ENCODE data around the gene ANGPTL2.

ANGPTL2 gene

DNA sequence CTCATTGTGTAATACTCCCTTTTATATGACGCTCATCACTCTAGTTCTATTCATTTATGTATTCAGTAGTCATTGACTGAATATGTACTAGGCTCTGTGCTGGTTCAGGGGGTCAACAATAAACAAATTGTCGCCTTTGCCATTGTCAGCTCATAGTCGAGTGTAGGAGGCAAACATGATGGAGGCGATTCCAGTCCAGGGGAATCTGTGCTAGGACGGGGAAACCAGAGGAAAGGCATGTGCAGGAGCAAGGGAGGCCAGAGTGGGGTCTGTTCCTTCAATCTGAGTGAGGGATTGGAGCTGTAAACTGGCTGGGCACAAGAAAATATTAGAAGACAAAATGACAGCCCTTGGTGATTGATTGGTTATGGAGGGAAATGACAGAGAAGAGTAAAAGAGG, 83.9 kb downstream of the ANGPTL2 start:
- no peak for DNase-seq
